Metanephros (tissue), 1 donor: ENCODE measurements around the gene PLA2G2C. TPM values are rescaled to one million over a fixed set of nuclear protein-coding genes. Genes with fewer than 3 reads are reported as not detected.

Experiments used
- total RNA-seq: library from RNA; depleted of rRNA; stranded (reverse); fragments of >200 nt; gene quantifications from one replicate; pipeline ENCODE4 v1.2.3, GENCODE V29; 2014

The PLA2G2C gene, protein sequence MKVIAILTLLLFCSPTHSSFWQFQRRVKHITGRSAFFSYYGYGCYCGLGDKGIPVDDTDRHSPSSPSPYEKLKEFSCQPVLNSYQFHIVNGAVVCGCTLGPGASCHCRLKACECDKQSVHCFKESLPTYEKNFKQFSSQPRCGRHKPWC
- total RNA-seq: not detected

DNA sequence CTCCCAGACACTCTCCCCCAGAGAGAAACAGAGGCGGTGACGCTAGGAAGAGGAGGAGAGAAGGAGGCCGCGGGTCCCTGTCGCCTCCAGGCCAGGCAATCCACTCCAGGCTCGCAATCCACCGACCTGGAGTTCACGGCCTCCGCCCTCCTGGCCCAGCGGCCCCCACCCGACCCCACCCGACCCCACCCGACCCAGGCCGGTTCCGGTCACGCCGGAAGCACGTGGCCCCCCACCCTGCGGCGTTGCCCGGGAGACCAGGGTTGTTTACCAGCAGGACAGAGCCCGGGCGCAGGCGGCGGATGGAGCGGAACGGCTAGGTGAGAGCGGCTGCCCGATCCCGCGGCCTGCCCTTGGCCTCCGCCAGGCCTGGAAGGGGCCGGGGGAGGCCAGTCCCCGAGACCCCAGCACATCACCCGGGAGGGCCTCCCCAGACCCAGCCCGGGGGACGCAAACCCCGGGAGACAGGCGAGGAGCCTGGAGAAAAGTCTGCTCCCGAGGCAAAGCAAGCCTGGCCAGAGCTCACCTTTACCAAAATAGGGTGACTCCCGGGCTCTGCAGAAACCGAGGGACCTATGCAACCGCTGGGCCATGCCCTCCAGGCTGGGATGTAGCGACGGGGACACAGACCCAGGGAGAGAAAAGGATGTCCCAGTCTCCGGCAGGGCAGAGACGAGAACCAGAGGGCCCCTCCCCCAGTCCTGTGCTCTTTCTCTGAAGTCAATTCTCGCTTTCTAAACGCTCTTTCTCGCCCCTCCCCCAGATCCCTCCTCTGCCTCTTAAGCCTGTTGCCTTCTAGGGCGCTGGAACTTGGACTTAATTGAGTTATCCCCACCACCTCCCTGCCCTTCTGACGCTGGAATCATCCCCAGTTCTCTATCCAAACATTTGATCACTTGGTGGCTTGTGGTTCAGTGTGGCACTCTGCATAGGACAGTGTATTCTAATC is at the start of gene PLA2G2C, which contains the start of gene UBXN10:
Gene PLA2G2C (minus strand): TSS at position 685 of the 949 bp plus-strand sequence. CDS start 9,155 bp downstream, outside the sequence.
Gene UBXN10 (plus strand): TSS at position 263 of the 949 bp plus-strand sequence. CDS start 4,466 bp downstream, outside the sequence.

DNA sequence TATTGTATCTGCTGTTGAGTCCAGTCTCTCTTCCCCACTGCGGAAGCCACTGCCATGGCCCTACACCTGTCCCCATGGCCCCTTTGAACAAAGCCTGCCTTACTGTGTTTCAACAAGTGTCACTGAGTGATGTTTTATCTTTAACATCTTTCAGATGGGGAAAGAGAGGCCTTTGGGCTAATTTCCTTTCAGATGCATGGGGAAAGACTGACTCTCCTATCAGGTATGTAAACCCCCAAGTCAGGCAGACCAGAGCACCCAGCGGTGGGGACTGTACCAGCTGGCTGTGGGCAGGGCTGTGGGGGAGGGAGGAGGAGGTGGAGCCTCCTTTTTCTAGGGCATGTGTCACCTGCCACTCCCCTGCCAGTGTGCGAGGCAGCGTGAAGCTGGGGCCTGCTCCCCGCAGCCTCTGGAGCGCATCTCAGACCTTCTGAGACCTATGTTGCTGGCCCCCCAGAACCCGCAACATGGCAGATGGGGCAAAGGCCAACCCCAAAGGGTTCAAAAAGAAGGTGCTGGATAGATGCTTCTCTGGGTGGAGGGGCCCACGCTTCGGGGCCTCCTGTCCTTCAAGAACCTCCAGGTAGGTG is 47.3 kb downstream of the PLA2G2C start, which contains the start of gene PLA2G2F:
Gene PLA2G2F (plus strand): TSS at position 363 of the 590 bp plus-strand sequence. CDS start 105 bp downstream, at position 468.

DNA sequence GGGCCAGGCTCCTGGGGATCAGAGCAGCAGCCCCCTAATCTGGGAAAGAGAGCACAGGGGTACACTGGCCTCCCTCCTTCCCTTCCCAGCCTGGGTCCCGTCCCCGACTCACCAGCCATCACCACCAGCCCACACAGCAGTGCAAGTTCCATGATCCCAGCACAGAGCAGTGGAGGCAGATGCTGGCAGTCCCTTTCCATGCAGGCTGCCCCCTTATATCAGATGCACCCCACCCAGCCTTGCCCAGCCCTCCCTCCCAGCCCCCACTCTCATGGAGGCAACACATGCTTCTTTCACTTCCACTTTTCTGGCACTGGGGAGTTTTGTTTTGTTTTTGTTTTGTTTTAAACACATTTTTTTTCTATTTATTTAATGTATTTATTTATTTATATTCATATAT is 67.0 kb downstream of the PLA2G2C start, which contains the start of gene PLA2G2D:
Gene PLA2G2D (minus strand): TSS at position 190 of the 400 bp plus-strand sequence. CDS start 38 bp downstream, at position 152.

Other genes starting within 250 kb of the PLA2G2C start
- not detected for gene PLA2G2A, start 206.9 kb downstream of the PLA2G2C start, total RNA-seq
- not detected for gene PLA2G5, start 116.3 kb downstream of the PLA2G2C start, total RNA-seq
- gene PLA2G2D, start 67.0 kb downstream of the PLA2G2C start, total RNA-seq: not detected
- gene PLA2G2F, start 47.2 kb downstream of the PLA2G2C start, total RNA-seq: 0.18 TPM
- gene UBXN10, start 422 bp downstream of the PLA2G2C start, total RNA-seq: 5.3 TPM
- gene VWA5B1, start 104.4 kb upstream of the PLA2G2C start, total RNA-seq: 2.4 TPM